Right lung (tissue), 5 donors: ENCODE results near the gene MBD3. TPM values are rescaled to one million over a fixed set of nuclear protein-coding genes. Genes with fewer than 3 reads are reported as not detected.

ENCODE experiments used
- DNase-seq, 2 donors: peaks; one replicate each; pipeline ENCODE4 v3.0.0-alpha.2; 2013
- polyA plus RNA-seq, 5 donors: library from polyadenylated mRNA; unstranded; fragments of 120-200 nt; gene quantifications; one replicate each; pipeline versions ENCODE4 v1.2.1 to v1.2.3, GENCODE V29; 2013; ENCODE audit warnings: inconsistent platforms in 1 of 5, low replicate concordance in 1 of 5; ENCODE audit not compliant: insufficient read length in 5 of 5, insufficient read depth in 1 of 5

MBD3 gene
- polyA plus RNA-seq, 5 donors, result 35.7 to 87.1 (median 46.5) TPM

- no peak for DNase-seq
These were observed 9.5 kb upstream of the MBD3 start for GRCh38 chr19:1602091-1602707.

- DNase-seq, result no peak
These were observed 9.0 kb upstream of the MBD3 start for GRCh38 chr19:1601613-1602064.

DNA sequence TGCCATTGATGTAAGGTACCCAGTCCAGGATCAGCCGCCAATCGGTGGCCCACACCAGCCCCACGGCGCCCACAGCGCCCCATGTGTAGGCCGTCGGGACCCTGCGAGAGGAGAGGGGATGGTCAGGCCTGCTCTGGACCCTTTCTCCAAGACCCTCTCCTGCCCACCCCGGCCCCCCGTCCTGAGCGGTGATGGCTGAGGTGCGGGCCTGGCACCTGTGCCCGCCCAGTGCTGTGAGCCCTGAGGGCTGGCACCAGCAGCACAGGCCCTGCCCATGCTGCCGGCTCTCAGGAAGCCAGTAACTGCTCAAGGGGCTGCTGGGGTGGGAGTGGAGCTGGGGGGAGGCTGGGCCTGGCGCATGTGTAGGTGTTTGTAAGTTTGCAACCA, 6.8 kb upstream of the MBD3 start:
- DNase-seq, result no peak

DNA sequence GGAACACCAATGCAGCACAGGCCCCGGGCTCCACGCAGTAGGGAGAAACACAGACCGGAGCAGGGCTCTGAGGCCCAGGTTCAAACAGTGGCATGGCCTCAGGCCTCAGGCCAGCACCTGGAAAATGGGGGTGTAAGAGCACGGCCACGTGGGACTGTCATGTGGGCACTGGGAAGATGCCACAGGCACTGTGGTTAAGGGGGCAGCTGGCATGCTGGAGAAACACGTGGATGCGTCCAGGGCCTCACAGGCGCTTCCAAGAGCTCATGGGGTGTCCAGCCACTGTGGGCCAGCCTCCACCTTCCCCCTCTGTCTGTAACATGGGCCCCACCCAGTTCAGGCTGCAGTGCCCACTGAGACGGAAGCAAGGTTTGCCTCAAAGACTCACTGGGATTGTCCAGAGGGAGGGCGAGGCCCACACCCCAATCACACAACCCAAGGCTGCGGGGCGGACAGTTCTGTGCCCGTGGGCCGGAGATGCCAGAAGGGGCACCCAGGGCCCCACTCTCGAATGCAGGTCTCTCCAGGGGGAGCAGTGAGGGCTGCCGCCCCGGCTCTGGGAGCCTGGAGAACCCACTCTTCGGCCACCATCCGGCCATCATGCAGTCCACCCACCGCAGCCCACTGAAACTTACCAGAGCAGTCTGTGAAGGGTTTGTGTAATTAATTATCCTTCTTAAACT, 6.3 kb upstream of the MBD3 start:
- no peak for DNase-seq

DNA sequence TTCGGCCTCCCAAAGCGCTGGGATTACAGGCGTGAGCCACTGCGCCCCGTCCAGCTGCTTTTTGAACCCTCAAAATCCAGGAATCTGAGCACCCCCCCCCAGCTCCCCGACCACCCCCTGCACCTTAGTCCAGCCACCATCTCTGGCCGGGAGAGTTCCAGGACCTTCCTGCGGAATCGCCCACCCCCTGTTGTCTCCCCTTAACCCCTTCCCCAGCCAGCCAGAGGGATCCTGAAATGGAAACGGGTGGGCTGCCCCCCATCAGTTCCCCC, 772 bp upstream of the MBD3 start:
- no peak for DNase-seq

DNA sequence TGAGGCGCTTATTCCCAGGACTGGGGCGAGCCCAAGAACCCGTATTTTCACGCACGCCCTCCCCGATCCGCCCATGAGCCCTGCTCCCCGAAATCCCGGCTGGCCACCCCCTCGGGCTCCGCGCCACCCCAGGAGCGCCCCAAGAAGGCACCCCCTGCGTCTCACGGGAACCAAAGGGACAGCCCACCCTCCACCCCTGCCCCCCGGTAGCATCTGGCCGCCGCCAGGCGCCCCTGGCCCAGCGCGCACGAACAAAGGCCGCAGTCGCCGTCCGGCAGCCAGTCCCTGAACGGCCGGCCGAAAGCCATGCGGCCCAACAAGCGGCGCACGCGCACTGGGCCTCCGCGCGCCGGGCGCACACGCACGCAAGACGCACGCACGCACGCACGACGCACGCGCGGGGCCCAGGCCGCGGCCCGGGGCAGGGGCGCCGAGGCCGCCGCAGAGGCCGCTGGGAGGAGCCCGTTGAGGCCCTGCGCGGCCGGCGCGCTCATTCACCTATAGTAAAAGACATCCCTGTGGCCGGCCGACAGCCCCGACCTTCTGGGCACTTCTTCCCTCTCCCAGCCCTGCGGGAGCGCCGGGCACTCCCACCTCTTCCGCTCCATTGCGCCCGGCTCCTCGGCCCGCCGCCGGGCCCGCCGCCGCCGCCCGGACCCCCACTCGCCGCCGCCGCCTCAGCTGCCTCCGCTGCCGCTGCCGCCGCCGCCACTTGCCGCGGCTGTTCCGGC, 476 bp downstream of the MBD3 start:
- peak; percentile 86 to 88 for DNase-seq

- no peak for DNase-seq
These were observed 1.1 kb downstream of the MBD3 start for GRCh38 chr19:1591421-1592023.

DNA sequence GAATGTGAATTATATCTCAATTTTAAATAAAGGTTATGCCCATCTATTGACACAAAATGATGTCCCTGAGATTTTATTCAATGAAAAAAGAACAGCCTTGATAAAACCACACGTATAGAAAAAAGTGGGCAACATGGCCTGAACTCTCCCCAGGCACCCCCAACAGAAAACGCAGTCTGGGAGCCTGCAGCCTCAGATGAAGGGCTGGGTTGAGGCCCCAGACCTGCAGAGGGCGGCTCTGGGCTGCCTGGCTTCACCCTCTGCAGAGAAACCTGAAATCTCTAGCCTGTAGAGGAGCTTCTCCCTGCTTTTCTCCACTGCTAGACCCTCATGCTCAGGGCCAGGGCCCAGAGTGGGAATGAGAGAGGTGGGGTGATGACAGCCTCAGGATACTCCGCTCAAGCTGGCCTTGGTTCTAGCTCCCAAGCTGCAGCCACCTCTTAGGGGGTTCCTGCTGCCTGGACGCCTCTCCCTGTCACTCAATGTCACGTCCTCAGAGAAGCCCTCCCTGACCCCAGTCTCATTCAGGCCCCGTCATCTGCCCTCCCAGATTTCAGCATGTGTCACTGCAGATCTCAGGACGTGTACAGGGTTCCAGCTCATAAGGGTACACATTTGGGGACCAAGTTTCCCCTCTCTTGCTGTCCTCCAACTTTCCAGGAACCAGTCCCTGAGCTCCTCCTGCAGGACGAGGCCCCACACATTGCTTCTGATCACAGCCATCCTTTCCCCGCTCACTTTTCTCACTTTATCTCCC, 1.8 kb downstream of the MBD3 start:
- no peak for DNase-seq

DNA sequence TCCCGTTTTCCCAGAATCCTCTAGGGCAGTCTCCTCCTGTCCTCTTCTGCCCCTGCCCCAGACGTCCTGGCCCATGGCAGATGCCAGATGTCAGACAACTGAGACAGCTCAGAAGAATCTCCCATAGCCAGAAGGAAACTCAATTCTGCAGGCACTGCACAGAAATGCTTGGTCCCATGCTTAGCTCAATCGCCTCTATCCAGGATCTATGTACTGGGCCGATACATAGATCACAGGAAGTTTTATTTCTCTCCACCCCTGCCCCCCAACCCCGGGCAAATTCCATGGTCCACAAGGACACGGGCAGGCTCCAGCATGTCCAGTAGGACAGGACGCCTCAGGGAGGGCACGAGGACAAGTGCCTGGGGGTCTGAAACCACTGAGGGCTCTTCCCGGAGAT, 4.8 kb downstream of the MBD3 start:
- DNase-seq, result no peak

- DNase-seq, result no peak
These were observed 7.5 kb downstream of the MBD3 start for GRCh38 chr19:1585243-1585580.

DNA sequence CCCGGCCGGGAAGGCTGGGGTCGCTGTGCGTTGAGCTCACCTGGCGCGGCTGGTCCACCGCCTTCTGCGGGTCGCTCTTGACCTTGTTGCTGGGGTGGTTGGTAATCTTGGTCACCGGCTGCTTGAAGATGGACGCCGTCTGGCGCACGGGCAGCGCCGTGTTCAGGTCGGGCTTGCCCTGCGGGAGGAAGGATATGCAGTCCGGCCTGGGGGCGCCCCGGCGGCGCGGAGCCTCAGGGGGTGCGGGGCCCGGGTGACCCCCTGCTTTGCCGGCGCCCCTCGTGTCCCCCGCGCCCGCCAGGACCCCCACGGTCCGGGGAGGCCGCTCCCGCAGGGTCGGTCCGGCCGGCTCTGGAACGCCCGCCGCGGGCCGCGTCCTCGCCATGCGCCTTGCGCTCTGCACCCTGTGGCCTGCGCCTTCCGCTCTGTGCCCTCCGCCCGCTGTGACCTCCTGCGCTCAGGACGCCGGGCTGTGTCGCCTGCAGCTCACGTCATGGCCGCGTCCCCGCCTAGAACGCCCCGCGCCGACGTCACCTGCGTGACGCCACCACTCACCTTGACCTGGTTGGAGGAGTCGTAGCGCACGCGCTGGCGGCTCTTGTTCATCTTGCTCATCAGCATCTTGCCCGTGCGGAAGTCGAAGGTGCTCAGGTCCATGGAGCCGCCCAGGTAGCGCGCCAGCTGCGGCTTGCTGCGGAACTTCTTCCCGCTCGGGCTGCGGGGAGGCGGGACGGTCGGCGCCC, 8.0 kb downstream of the MBD3 start:
- no peak for DNase-seq

DNA sequence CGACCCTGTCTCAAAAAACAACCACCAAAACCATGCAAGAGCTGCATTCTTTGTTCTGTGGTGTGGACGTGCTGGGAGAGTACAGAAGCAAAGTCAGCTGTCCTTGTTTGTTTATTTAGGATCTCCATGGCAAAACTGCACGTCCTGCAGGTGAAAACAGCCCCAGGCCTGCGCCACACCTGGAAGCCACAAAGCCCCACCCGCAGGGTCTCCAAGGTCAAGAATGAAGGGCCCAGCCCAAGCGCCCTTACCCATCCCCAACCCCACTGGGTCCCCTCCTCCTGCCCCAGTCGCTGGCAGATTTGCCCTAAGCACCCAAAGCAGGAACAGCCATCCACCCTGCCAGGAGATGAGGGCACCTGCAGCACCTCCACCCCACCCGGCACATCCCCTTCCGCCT, 10.5 kb downstream of the MBD3 start:
- DNase-seq, result no peak

DNA sequence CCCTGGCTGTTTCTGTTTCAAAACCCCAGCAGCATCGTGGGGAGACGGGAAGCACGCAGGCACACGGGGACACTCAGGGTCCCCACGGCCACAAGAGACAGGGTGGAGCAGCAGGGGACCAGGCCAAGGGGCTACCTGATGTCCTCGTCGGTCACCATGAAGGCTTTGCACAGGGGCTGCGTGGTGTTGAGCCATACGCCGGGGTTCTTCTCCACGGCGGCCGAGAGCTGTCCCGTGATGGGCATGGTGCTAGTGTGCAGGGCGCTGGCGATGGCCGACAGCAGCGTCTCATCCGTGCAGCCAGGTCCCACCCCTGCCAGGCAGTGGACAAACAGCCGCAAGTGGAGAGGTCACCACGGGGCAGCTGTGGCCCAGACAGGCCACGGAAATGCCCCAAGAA, 11.7 kb downstream of the MBD3 start:
- no peak for DNase-seq

DNA sequence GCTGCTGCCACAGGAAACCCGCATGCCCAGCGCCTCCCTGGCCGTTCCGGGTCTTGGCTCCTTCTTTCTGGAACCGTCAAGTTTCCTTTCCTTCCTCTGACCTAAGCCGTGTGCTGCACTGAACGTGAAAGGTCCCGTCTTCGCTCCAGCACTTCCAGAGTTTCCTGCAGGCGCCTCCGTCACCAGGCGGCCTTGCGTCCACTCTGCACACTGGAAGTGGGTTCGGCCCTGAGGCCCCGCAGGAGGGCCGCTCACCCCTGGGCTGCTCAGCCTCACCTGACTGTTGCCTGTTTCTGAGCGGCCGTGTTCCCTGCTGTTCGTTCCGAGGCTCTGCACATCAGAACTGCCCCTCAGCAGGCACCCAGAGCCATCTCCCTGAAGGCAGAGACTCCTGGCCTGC, 12.3 kb downstream of the MBD3 start:
- DNase-seq, result no peak

GRCh38 chr19:1579222-1579621, 13.4 kb downstream of the MBD3 start:
- no peak for DNase-seq

DNA sequence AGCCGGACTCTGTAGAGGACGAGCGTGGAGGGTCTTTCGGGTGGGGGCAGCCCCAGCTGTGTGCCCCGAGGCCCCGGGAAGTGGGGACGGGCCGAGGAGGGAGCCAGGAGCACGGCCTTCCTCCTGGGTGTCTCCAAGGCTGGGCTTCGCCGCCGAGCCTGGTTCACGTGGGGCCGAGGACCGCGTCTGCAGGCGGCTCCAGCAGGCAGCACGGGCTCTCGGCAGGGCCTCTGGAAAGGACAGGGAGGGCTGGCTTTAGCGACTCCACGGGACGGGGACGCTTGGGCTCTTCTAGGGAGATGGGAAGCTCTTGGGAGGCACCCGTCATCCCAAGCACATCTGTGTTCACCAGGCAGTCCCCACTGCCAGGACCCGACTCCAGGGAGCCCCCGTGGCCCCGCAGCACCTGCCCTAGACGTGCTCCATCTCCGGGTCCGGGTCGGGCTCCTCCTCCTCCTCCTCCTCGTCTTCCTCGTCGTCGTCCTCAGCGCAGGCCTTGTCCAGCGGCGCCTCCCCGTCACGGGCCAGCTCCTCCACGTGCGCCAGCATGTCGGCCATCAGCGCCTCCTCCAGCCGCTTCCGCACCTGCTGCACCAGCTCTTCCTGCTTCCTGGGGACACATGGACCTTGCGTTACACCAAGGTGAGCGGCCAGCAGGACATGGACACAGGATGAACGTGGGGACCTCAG, 14.6 kb downstream of the MBD3 start:
- DNase-seq, result no peak

DNA sequence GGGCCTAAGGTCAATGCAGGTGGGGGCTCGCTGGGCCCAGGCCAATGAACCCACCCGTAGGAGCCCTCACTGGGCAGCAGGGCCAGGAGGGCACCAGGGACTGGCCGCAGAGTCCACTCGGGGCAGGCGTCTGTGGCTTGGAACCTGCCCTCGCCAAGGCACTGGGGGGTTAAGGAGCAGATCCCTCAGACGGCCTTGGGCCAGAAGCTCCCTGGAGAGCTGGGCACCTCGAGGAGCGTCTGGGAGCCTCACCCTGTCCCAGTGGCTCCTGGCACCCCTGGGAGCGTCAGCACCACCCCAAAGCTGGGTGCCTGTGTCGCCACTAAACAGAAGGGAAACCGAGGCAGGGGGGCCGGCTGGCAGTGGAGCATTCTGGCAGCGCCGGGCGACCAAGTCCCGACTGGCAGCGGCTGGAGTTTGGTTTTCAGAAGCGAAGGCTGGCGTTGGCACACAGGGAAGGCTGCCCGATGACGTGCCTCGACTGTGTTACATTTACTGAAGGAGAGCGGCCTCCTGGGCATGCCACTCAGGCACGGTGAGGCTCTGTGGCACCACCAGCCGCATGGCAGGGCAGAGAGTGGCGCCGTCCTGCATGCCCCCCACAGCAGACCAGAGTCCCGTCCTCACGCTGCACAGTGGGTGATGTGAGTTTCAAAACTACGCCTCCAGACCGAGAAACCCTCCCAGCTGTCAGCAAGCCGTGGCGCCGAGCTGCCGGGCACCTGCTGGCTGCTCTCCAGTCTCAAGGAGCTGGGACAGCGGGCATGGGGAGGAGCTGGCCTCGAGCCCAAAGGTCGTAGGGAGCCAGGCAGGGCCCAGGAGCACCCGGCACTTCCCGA, 15.4 kb downstream of the MBD3 start:
- no peak for DNase-seq

- DNase-seq, result no peak
These were observed 16.2 kb downstream of the MBD3 start for GRCh38 chr19:1576242-1577089.
